Nephron progenitor cell (in vitro differentiated cells): ENCODE measurements around the gene DGKD.
A peak's percentile ranks its signal among the peaks of the same experiment; 100 is the strongest.

Experiments
- DNase-seq: peaks from one replicate; pipeline ENCODE4 v3.0.0; 2021
- H3K27ac Mint-ChIP-seq: 2 replicates; pipeline ENCODE4 v1.8.0; 2021; ENCODE audit warnings: mild to moderate bottlenecking, moderate library complexity, mixed read lengths
- H3K27me3 Mint-ChIP-seq: 2 replicates; pipeline ENCODE4 v1.8.0; 2021; ENCODE audit warnings: mild to moderate bottlenecking, low read depth, mixed read lengths; ENCODE audit not compliant: poor library complexity
- H3K36me3 Mint-ChIP-seq: 2 replicates; pipeline ENCODE4 v1.8.0; 2021; ENCODE audit warnings: low read depth, mixed read lengths
- H3K4me1 Mint-ChIP-seq: 2 replicates; pipeline ENCODE4 v1.8.0; 2021; ENCODE audit warnings: mixed read lengths
- H3K4me3 Mint-ChIP-seq: 2 replicates; pipeline ENCODE4 v1.8.0; 2021; ENCODE audit warnings: mild to moderate bottlenecking, moderate library complexity, mixed read lengths
- H3K9me3 Mint-ChIP-seq: 2 replicates; pipeline ENCODE4 v1.8.0; 2021; ENCODE audit warnings: mild to moderate bottlenecking, moderate library complexity, mixed read lengths
- TF ChIP-seq, protein P1 (sequence below): fragments of 200-600 bp; sonication (generic); IDR thresholded peaks from 2 replicates; pipeline ENCODE4 v1.5.0; 2021; ENCODE audit warnings: antibody characterized with exemption

The DGKD gene

DNA sequence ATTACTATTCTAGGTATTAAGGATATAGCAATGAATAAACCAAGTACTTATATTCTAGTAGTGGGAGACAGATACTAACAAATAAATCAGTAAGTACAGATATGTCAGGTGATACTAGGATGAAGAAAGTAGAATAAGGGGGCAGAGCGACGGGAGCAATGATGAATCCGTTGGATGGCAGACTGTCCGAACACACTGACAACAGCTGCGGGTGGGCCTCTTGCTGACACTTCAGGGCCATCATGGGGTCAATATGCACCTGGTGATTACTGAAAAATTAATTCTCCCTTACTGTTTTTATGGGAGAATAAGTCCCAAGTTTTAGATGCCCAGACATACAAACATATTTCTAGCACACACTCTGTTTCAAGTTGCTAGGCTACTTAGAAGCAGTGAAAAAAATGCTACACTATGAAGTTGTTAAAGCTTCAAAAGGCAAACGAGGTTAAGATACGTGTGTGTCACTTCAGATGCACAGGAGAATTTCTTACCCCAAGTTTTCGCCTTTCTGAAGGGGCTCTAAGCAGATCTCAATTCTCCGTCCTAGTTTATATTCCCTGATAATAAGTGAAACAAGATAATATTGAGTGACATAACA, 133.6 kb downstream of the DGKD start:
- H3K4me3 Mint-ChIP-seq: no peak overlapping the region
- TF ChIP-seq, protein P1, sequence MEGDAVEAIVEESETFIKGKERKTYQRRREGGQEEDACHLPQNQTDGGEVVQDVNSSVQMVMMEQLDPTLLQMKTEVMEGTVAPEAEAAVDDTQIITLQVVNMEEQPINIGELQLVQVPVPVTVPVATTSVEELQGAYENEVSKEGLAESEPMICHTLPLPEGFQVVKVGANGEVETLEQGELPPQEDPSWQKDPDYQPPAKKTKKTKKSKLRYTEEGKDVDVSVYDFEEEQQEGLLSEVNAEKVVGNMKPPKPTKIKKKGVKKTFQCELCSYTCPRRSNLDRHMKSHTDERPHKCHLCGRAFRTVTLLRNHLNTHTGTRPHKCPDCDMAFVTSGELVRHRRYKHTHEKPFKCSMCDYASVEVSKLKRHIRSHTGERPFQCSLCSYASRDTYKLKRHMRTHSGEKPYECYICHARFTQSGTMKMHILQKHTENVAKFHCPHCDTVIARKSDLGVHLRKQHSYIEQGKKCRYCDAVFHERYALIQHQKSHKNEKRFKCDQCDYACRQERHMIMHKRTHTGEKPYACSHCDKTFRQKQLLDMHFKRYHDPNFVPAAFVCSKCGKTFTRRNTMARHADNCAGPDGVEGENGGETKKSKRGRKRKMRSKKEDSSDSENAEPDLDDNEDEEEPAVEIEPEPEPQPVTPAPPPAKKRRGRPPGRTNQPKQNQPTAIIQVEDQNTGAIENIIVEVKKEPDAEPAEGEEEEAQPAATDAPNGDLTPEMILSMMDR: no peak
- H3K9me3 Mint-ChIP-seq: peaks cover 7% of the 10 kb centered on the region
- H3K36me3 Mint-ChIP-seq: peaks cover 53% of the 10 kb centered on the region
- DNase-seq: no peak
- peaks cover 5% of the 10 kb centered on the region for H3K27me3 Mint-ChIP-seq
- peaks cover 9% of the 10 kb centered on the region for H3K4me1 Mint-ChIP-seq
- H3K27ac Mint-ChIP-seq: no peak overlapping the region

DNA sequence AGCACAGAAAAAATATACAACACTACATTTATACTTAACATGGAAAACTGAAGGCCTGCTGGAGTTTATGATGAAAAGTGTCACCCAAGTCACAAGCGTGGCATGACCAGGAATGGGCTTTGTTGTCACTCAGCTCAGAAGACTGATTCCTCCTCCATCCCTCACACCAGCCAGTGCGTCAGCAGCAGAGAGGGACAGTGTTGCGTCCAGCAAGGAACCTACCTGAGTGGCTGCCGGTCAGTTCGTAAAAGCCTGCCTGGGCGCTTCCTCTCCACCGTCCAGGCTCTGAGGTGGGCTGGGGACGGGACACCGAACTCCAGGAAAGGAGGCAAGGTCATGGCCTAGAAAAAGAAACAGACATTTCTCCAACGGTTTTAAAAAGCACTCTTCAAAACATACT, 134.8 kb downstream of the DGKD start:
- no peak overlapping the region for H3K4me3 Mint-ChIP-seq
- H3K9me3 Mint-ChIP-seq: no peaks in the 10 kb centered on the region
- TF ChIP-seq, protein P1: no peak
- peak overlapping the region; percentile 62 for H3K27ac Mint-ChIP-seq
- no peaks in the 10 kb centered on the region for H3K27me3 Mint-ChIP-seq
- H3K36me3 Mint-ChIP-seq: peaks cover 44% of the 10 kb centered on the region
- no peak for DNase-seq
- peaks cover 9% of the 10 kb centered on the region for H3K4me1 Mint-ChIP-seq

DNA sequence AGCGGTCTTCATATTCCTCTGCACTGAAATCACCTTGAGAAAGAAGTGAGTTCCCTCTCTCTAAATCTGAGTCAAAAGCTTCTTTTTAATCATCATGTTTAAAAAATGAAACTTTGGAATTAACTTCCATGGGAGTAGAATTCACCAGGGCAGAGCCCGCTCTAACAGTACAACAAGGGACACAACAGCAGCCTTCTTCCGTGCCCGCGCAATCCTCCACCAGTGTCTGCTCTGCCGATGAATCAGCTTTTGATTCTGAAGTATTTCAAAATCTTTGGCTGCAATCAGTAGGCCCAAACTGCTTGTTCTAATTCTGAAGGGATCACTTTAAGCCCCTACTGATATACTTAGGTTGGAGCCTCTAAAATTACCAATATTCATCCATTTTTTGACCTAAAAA, 135.4 kb downstream of the DGKD start:
- TF ChIP-seq, protein P1: no peak
- H3K4me1 Mint-ChIP-seq: peaks cover 9% of the 10 kb centered on the region
- H3K27ac Mint-ChIP-seq: no peak overlapping the region
- no peak overlapping the region for H3K4me3 Mint-ChIP-seq
- H3K36me3 Mint-ChIP-seq: peaks cover 39% of the 10 kb centered on the region
- no peak for DNase-seq
- no peaks in the 10 kb centered on the region for H3K27me3 Mint-ChIP-seq
- H3K9me3 Mint-ChIP-seq: no peaks in the 10 kb centered on the region

DNA sequence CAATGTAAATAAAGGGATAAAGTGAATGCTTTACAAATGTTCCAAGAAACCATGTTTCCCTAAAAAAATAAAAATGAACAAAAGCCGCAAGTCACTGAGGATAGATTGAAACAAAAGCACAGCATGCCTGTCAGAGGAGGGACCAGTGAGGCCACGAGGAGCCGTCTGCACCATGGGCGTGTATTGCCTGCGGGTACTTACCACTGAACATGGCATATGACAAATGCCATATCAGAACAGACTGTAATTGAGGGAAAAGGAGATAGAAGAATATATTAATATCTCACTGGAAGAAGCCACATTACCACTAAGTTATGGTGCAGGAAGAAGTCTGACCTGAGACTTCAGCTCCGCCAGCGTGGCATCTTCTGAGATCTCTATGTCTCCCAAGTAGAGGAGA, 136.5 kb downstream of the DGKD start:
- TF ChIP-seq, protein P1: no peak
- no peaks in the 10 kb centered on the region for H3K27me3 Mint-ChIP-seq
- peaks cover 32% of the 10 kb centered on the region for H3K36me3 Mint-ChIP-seq
- H3K4me3 Mint-ChIP-seq: no peak overlapping the region
- no peaks in the 10 kb centered on the region for H3K9me3 Mint-ChIP-seq
- H3K4me1 Mint-ChIP-seq: peaks cover 9% of the 10 kb centered on the region
- no peak for DNase-seq
- H3K27ac Mint-ChIP-seq: no peak overlapping the region

DNA sequence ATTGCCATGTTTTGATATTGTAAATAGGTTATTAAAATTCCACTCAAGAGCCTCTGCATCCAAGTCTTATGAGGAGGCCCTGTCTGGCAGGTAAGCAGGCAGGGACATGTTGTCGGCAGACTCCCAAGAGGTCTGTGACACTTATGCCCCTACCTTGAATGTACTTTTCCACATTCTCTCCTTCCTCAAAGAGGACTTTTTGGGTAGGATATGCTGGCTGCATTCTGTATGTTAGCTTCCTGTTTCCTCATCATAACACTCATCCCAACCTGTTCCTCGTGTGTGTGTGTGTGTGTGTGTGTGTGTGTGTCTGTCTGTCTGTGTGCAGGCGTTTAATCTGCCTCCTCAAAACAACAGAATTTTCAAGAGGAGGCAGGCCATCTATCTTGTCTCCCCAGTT, 137.0 kb downstream of the DGKD start:
- Mint-ChIP-seq H3K27ac (no peak overlapping the region), H3K27me3 (no peaks in the 10 kb centered on the region)
- TF ChIP-seq, protein P1: no peak

DNA sequence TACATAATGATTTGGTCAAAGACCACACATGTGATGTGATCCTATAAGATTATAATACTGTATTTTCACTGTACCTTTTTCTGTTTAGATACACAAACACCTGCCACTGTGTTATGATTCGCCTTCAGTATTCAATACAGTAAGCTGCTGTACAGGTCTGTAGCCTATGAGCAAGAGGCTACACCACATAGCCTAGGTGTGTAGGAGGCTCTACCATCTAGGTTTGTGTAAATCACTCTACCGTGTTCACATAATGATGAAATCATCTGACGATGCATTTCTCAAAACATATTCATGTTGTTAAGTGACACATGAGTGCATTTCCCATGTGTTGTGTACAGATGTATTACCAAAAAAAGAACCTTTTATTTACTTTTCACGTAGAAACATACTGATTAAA, 137.8 kb downstream of the DGKD start:
- no peak for DNase-seq
- Mint-ChIP-seq H3K36me3 (peaks cover 26% of the 10 kb centered on the region), H3K9me3 (no peaks in the 10 kb centered on the region), H3K27ac (no peak overlapping the region), H3K27me3 (no peaks in the 10 kb centered on the region), H3K4me1 (peaks cover 3% of the 10 kb centered on the region), H3K4me3 (no peak overlapping the region)
- TF ChIP-seq, protein P1: no peak

More for the DNA sequence above, 137.0 kb downstream of the DGKD start:
- H3K4me3 Mint-ChIP-seq: no peak overlapping the region
- no peaks in the 10 kb centered on the region for H3K9me3 Mint-ChIP-seq
- no peak for DNase-seq
- peaks cover 30% of the 10 kb centered on the region for H3K36me3 Mint-ChIP-seq
- H3K4me1 Mint-ChIP-seq: peaks cover 5% of the 10 kb centered on the region
